GM21619 (cell line): ENCODE measurements around the gene EFHC1.
"Not testable (repeated sequence)": the region's sequence is repeated elsewhere in the genome, so short reads cannot be mapped to it uniquely, and the experiment has no call there.

Source experiments
- ATAC-seq: cut with Tn5 transposase; IDR thresholded peaks from one replicate; pipeline ENCODE4 v1.9.1; 2021; ENCODE audit not compliant: unreplicated experiment

The EFHC1 gene

GRCh38 chr6:52419809-52420667 lies at the start of gene EFHC1:
TSS of gene EFHC1 (plus strand) at chr6:52420342. CDS start at chr6:52420411, 69 bp downstream.
- ATAC-seq, result peak; percentile 94

- ATAC-seq, result no peak
Observed at GRCh38 chr6:52371656-52372191, 48.4 kb upstream of the EFHC1 start.

- ATAC-seq, result no peak
Observed at GRCh38 chr6:52373151-52373690, 46.9 kb upstream of the EFHC1 start.

- no peak for ATAC-seq
Observed at GRCh38 chr6:52374247-52374646, 45.9 kb upstream of the EFHC1 start.

- ATAC-seq, result no peak
Observed at GRCh38 chr6:52375780-52376556, 44.2 kb upstream of the EFHC1 start.

GRCh38 chr6:52376763-52377162 lies 43.4 kb upstream of the EFHC1 start:
- no peak for ATAC-seq

- peak; percentile 52 for ATAC-seq
Observed at GRCh38 chr6:52377538-52378221, 42.5 kb upstream of the EFHC1 start.

- ATAC-seq, result no peak
Observed at GRCh38 chr6:52381249-52381648, 38.9 kb upstream of the EFHC1 start.

GRCh38 chr6:52384145-52384766 lies 35.9 kb upstream of the EFHC1 start:
- no peak for ATAC-seq

- ATAC-seq, result no peak
Observed at GRCh38 chr6:52385074-52385473, 35.1 kb upstream of the EFHC1 start.

GRCh38 chr6:52388119-52388518 lies 32.0 kb upstream of the EFHC1 start:
- not testable (repeated sequence) for ATAC-seq

- no peak for ATAC-seq
Observed at GRCh38 chr6:52388790-52389189, 31.4 kb upstream of the EFHC1 start.

GRCh38 chr6:52389264-52389625 lies 30.9 kb upstream of the EFHC1 start:
- ATAC-seq, result no peak

GRCh38 chr6:52389626-52390360 lies 30.3 kb upstream of the EFHC1 start:
- peak; percentile 59 for ATAC-seq

- ATAC-seq, result peak; percentile 43
Observed at GRCh38 chr6:52390361-52390727, 29.8 kb upstream of the EFHC1 start.

GRCh38 chr6:52391599-52391998 lies 28.5 kb upstream of the EFHC1 start:
- no peak for ATAC-seq

- ATAC-seq, result no peak
Observed at GRCh38 chr6:52392944-52393343, 27.2 kb upstream of the EFHC1 start.

- ATAC-seq, result no peak
Observed at GRCh38 chr6:52393780-52394179, 26.4 kb upstream of the EFHC1 start.

GRCh38 chr6:52394251-52394666 lies 25.9 kb upstream of the EFHC1 start:
- ATAC-seq, result peak; percentile 52

- no peak for ATAC-seq
Observed at GRCh38 chr6:52395969-52396368, 24.2 kb upstream of the EFHC1 start.
